Endothelial cell (in vitro differentiated cells): ENCODE measurements around the gene ARL13B. TPM values are rescaled to one million over a fixed set of nuclear protein-coding genes. Genes with fewer than 3 reads are reported as not detected.

Experiments used
- DNase-seq: peaks from one replicate; pipeline ENCODE4 v3.0.0; 2021; ENCODE audit warnings: low spot score
- H3K27ac Mint-ChIP-seq: one replicate; pipeline ENCODE4 v1.8.0; 2021; ENCODE audit warnings: mixed read lengths, inconsistent platforms; ENCODE audit not compliant: unreplicated experiment
- H3K27me3 Mint-ChIP-seq: one replicate; pipeline ENCODE4 v1.8.0; 2021; ENCODE audit warnings: mild to moderate bottlenecking, moderate library complexity, mixed read lengths, inconsistent platforms; ENCODE audit not compliant: unreplicated experiment
- H3K36me3 Mint-ChIP-seq: one replicate; pipeline ENCODE4 v1.8.0; 2021; ENCODE audit warnings: mild to moderate bottlenecking, low read depth, mixed read lengths, inconsistent platforms; ENCODE audit not compliant: unreplicated experiment
- H3K4me1 Mint-ChIP-seq: one replicate; pipeline ENCODE4 v1.8.0; 2021; ENCODE audit warnings: mild to moderate bottlenecking, mixed read lengths, inconsistent platforms; ENCODE audit not compliant: unreplicated experiment
- H3K4me3 Mint-ChIP-seq: one replicate; pipeline ENCODE4 v1.8.0; 2021; ENCODE audit warnings: mild to moderate bottlenecking, mixed read lengths, inconsistent platforms; ENCODE audit not compliant: unreplicated experiment
- H3K9me3 Mint-ChIP-seq: one replicate; pipeline ENCODE4 v1.8.0; 2021; ENCODE audit warnings: mixed read lengths, inconsistent platforms; ENCODE audit not compliant: unreplicated experiment
- CTCF ChIP-seq: fragments of 200-600 bp; sonication (generic); IDR thresholded peaks from one replicate; pipeline ENCODE4 v1.5.0; 2021; ENCODE audit warnings: antibody characterized with exemption; ENCODE audit not compliant: unreplicated experiment
- total RNA-seq: library from RNA; stranded (reverse); fragmentation: NEBNext Ultra II Directional; extraction: Animal tissue kit (Norgen Biotek cat#: 25700); gene quantifications from one replicate; pipeline ENCODE4 v1.2.1, GENCODE V29; 2021; ENCODE audit not compliant: unreplicated experiment

ARL13B gene
- total RNA-seq, 1 donor from 2014 or later = 15.3 TPM

DNA sequence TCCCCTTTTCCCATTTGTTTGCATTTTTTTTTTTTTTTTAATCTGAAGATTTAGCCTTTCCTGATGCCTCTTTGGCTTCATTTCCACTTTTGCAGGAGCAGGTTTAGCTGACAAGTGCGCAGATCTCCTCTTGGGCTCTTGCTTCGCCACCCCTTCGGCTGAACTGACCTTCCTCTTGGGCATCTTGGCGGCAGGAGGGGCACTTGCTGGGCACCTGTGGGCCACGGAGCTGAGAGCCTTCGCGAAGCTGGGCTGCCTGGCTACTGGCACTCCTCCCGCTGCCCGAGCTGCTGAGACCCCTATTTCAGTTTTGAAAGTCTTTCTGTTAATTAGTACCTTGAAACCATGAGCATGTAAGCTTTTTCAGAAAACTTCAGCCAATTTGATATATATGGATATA, 8.8 kb downstream of the ARL13B start:
- H3K36me3 Mint-ChIP-seq = no peaks in the 10 kb centered on the region
- no peak for DNase-seq
- peaks cover 25% of the 10 kb centered on the region for H3K4me1 Mint-ChIP-seq
- peak overlapping the region; percentile 78 for H3K4me3 Mint-ChIP-seq
- no peaks in the 10 kb centered on the region for H3K9me3 Mint-ChIP-seq
- no peak for TF ChIP-seq CTCF
- peak overlapping the region; percentile 90 for H3K27ac Mint-ChIP-seq
- no peaks in the 10 kb centered on the region for H3K27me3 Mint-ChIP-seq

DNA sequence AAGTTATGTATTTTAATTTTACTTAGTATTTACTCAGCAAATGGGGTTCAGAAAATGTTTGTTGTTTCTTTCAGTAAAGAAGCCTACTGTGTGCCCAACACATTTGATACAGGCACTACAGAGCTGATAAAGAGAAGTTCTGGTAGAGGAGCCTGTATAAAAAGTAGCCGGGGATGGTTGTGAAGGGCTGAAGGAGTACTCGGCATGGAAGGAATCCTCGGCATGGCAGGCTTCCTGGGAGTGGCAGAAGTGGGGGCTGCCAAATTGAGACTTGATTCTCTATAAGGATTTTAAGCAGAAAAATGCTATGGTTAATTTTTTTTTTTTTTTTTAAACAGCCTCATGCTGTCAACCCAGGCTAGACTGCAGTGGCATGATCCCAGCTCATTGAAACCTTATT, 9.3 kb downstream of the ARL13B start:
- no peaks in the 10 kb centered on the region for H3K27me3 Mint-ChIP-seq
- H3K9me3 Mint-ChIP-seq = no peaks in the 10 kb centered on the region
- H3K27ac Mint-ChIP-seq = no peak overlapping the region
- no peaks in the 10 kb centered on the region for H3K36me3 Mint-ChIP-seq
- H3K4me3 Mint-ChIP-seq = no peak overlapping the region
- no peak for TF ChIP-seq CTCF
- DNase-seq = no peak
- H3K4me1 Mint-ChIP-seq = peaks cover 29% of the 10 kb centered on the region

- no peaks in the 10 kb centered on the region for H3K9me3 Mint-ChIP-seq
- no peak overlapping the region for H3K27ac Mint-ChIP-seq
- H3K4me1 Mint-ChIP-seq = peaks cover 28% of the 10 kb centered on the region
- no peak overlapping the region for H3K4me3 Mint-ChIP-seq
- H3K36me3 Mint-ChIP-seq = peaks cover under 1% of the 10 kb centered on the region
- no peaks in the 10 kb centered on the region for H3K27me3 Mint-ChIP-seq
- no peak for TF ChIP-seq CTCF
- DNase-seq = no peak
Observed at GRCh38 chr3:93991631-93992030, 11.7 kb downstream of the ARL13B start.

DNA sequence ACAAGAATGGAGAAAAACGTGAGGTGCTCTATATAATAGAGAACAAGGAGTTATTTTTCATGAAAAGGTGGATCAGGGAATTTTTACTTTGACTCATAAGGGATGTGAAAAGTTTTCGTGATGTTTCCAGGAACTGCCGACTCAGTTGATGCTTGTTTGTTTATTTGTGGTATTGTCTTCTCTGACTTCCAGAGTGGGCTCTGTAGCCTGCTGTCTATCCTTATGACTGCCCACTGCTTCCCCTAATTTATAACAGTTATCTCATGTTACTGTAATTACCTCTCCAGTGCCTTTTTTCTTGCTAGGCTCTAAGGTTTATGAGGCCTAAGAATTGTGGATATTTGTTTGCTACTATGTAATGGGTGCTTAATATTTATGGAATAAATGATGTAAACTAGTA, 12.3 kb downstream of the ARL13B start:
- H3K9me3 Mint-ChIP-seq = no peaks in the 10 kb centered on the region
- H3K4me1 Mint-ChIP-seq = peaks cover 28% of the 10 kb centered on the region
- DNase-seq = no peak
- no peaks in the 10 kb centered on the region for H3K27me3 Mint-ChIP-seq
- peak overlapping the region; percentile 64 for H3K27ac Mint-ChIP-seq
- peaks cover 4% of the 10 kb centered on the region for H3K36me3 Mint-ChIP-seq
- TF ChIP-seq CTCF = no peak
- H3K4me3 Mint-ChIP-seq = peak overlapping the region; percentile 52

- Mint-ChIP-seq H3K27ac (peak overlapping the region; percentile 7), H3K36me3 (peaks cover 4% of the 10 kb centered on the region), H3K9me3 (no peaks in the 10 kb centered on the region), H3K27me3 (no peaks in the 10 kb centered on the region), H3K4me3 (no peak overlapping the region), H3K4me1 (peaks cover 15% of the 10 kb centered on the region)
- DNase-seq = no peak
- no peak for TF ChIP-seq CTCF
Observed at GRCh38 chr3:93994056-93994455, 14.1 kb downstream of the ARL13B start.
